Osteoblast (primary cell): ENCODE measurements around the gene LHFPL3. TPM values are rescaled to one million over a fixed set of nuclear protein-coding genes. Genes with fewer than 3 reads are reported as not detected.

Experiments used
- DNase-seq: peaks from one replicate; pipeline ENCODE4 v3.0.0; 2011; ENCODE audit warnings: low spot score, mixed read lengths; ENCODE audit not compliant: insufficient read length; ENCODE audit errors: missing footprints
- H2AFZ ChIP-seq: 2 replicates; pipeline ENCODE4 v1.6.0; 2011; ENCODE audit warnings: mild to moderate bottlenecking, low read length
- H3K27ac ChIP-seq: 2 replicates; pipeline ENCODE4 v1.5.1; 2011; ENCODE audit warnings: mild to moderate bottlenecking, low read depth, low read length, moderate library complexity
- H3K27me3 ChIP-seq: 2 replicates; pipeline ENCODE4 v1.6.0; 2012; ENCODE audit warnings: mild to moderate bottlenecking, control low read depth, inconsistent platforms, low read length, moderate library complexity; ENCODE audit not compliant: insufficient read depth
- H3K36me3 ChIP-seq: 2 replicates; pipeline ENCODE4 v1.5.1; 2011; ENCODE audit warnings: mild to moderate bottlenecking, low read length, control low read depth, moderate library complexity; ENCODE audit not compliant: insufficient read depth
- H3K4me1 ChIP-seq: 2 replicates; pipeline ENCODE4 v1.5.1; 2011; ENCODE audit warnings: mild to moderate bottlenecking, low read length, control low read depth, moderate library complexity; ENCODE audit not compliant: insufficient read depth
- H3K4me2 ChIP-seq: 2 replicates; pipeline ENCODE4 v1.6.0; 2011; ENCODE audit warnings: mild to moderate bottlenecking, low read length; ENCODE audit not compliant: insufficient read depth
- H3K4me3 ChIP-seq: fragments of 200-600 bp; sonication (generic); 3 replicates; pipeline ENCODE4 v1.5.1; 2012; ENCODE audit warnings: mild to moderate bottlenecking, low read length, inconsistent platforms; ENCODE audit not compliant: insufficient read depth
- H3K79me2 ChIP-seq: 2 replicates; pipeline ENCODE4 v1.6.0; 2012; ENCODE audit warnings: mild to moderate bottlenecking, low read length, control low read depth, inconsistent platforms; ENCODE audit not compliant: insufficient read depth
- H3K9me3 ChIP-seq: 2 replicates; pipeline ENCODE4 v1.5.1; 2011; ENCODE audit warnings: low read depth, low read length, control low read depth
- H4K20me1 ChIP-seq: 2 replicates; pipeline ENCODE4 v1.6.0; 2012; ENCODE audit warnings: mild to moderate bottlenecking, low read length, control low read depth; ENCODE audit not compliant: insufficient read depth
- total RNA-seq: library from RNA; depleted of rRNA; stranded (reverse); fragments of >200 nt; gene quantifications from 2 replicates; pipeline ENCODE4 v1.2.3, GENCODE V29; 2012
- TF ChIP-seq, protein P1 (sequence below): IDR thresholded peaks from 2 replicates; pipeline ENCODE4 v1.5.1; 2011; ENCODE audit warnings: mild to moderate bottlenecking, low read depth, low read length, moderate library complexity; ENCODE audit errors: extremely low read depth

Gene LHFPL3
- total RNA-seq, 1 donor, result not detected

DNA sequence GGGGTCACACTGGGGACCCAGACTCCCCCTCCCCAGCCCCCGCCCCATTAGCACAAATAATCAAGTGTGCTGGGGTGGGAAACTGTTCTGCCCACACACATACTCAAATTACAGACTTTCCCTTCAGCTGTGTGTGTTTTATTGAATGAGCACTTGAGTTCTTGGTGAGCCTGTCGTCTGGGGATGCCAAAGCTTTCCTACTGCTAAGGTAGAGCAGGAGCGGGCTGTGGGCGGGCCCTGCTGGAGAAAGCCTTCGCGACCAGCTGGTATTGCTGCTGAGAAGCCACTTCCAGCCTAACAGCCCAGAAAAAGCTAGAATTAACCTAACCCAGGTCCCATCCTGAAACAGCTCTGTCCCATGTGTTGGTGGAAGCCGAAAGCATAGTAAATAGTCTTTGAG, 598.7 kb downstream of the LHFPL3 start:
- H2AFZ ChIP-seq, result peak overlapping the region; percentile 1
- no peaks in the 10 kb centered on the region for H4K20me1 ChIP-seq
- H3K79me2 ChIP-seq, result no peaks in the 10 kb centered on the region
- H3K4me3 ChIP-seq, result no peak overlapping the region
- H3K4me2 ChIP-seq, result no peak overlapping the region
- H3K9me3 ChIP-seq, result no peaks in the 10 kb centered on the region
- TF ChIP-seq, protein P1, sequence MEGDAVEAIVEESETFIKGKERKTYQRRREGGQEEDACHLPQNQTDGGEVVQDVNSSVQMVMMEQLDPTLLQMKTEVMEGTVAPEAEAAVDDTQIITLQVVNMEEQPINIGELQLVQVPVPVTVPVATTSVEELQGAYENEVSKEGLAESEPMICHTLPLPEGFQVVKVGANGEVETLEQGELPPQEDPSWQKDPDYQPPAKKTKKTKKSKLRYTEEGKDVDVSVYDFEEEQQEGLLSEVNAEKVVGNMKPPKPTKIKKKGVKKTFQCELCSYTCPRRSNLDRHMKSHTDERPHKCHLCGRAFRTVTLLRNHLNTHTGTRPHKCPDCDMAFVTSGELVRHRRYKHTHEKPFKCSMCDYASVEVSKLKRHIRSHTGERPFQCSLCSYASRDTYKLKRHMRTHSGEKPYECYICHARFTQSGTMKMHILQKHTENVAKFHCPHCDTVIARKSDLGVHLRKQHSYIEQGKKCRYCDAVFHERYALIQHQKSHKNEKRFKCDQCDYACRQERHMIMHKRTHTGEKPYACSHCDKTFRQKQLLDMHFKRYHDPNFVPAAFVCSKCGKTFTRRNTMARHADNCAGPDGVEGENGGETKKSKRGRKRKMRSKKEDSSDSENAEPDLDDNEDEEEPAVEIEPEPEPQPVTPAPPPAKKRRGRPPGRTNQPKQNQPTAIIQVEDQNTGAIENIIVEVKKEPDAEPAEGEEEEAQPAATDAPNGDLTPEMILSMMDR, result no peak
- peaks cover 15% of the 10 kb centered on the region for H3K4me1 ChIP-seq
- DNase-seq, result no peak
- H3K36me3 ChIP-seq, result no peaks in the 10 kb centered on the region
- H3K27ac ChIP-seq, result no peak overlapping the region
- no peaks in the 10 kb centered on the region for H3K27me3 ChIP-seq

DNA sequence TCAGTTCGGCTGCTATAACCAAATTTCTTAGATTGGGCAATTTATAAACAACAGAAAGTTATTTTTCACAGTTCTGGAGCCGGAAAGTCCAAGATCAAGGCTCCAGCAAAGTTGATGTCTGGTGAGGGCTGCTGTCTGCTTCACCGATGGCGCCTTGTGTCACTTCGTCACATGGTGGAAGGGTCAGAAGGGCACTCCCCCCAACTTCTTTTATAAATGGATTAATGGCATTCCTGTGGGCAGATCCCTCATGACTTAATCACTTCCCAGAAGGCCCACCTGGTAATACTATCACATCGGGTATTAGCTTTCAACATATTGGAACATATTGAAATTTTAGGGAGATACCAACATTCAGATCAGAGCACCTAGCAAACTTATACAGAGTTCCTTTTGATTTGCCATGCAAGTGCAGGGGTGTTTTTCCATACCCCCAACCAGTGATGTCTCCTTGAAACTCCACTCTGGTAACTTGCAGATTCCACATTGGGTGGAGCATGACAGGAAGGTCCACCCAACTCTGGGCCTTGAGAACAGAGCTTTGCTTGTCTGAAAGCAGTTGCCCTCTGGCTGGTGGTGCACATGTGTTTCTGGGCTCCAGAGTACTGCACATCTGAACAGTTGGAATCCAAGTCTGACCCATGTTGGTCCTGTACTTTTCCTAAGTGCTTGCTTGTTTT, 600.5 kb downstream of the LHFPL3 start:
- TF ChIP-seq, protein P1, result no peak
- no peaks in the 10 kb centered on the region for H3K9me3 ChIP-seq
- no peak overlapping the region for H3K4me3 ChIP-seq
- no peaks in the 10 kb centered on the region for H3K27me3 ChIP-seq
- no peak overlapping the region for H2AFZ ChIP-seq
- H3K36me3 ChIP-seq, result no peaks in the 10 kb centered on the region
- H3K4me1 ChIP-seq, result no peaks in the 10 kb centered on the region
- H3K79me2 ChIP-seq, result no peaks in the 10 kb centered on the region
- H3K4me2 ChIP-seq, result no peak overlapping the region
- DNase-seq, result no peak
- H4K20me1 ChIP-seq, result no peaks in the 10 kb centered on the region
- no peak overlapping the region for H3K27ac ChIP-seq

GRCh38 chr7:104929921-104930320, 601.5 kb downstream of the LHFPL3 start:
- no peaks in the 10 kb centered on the region for H4K20me1 ChIP-seq
- H3K4me3 ChIP-seq, result no peak overlapping the region
- H2AFZ ChIP-seq, result no peak overlapping the region
- no peak for DNase-seq
- no peak overlapping the region for H3K27ac ChIP-seq
- H3K4me1 ChIP-seq, result no peaks in the 10 kb centered on the region
- H3K36me3 ChIP-seq, result no peaks in the 10 kb centered on the region
- TF ChIP-seq, protein P1, result no peak
- H3K79me2 ChIP-seq, result no peaks in the 10 kb centered on the region
- no peak overlapping the region for H3K4me2 ChIP-seq
- H3K27me3 ChIP-seq, result no peaks in the 10 kb centered on the region
- H3K9me3 ChIP-seq, result no peaks in the 10 kb centered on the region

DNA sequence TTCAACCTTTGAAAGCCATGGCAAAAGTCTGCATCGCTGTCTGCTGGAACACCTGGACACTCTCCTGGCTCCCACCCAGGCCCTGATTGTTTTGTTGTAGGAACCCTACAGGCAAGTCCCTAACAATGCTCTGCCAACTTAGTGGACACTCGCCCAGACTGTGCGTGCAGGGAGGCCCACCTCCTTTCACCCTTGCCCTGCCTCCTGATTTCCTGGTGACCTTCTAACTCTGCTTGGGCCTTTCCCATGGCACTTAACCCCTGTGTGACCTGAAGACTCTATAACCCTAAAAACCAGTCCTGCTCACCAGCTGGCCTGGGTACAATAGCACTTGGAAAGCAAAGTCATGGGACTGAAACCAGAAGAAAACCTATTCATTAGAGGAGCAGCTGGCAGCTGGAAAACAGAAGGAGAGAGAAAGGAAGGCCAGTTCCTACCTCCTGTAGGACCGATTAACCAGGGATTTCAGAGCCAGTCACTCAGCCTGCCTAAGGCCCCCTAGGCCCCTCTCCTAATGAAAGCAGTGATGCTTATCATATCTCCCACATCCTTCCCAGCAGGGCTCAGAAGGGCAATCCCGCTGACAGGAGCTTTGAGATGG, 602.9 kb downstream of the LHFPL3 start:
- Histone ChIP-seq H3K4me3 (no peak overlapping the region), H3K27me3 (no peaks in the 10 kb centered on the region), H3K27ac (no peak overlapping the region), H3K4me2 (no peak overlapping the region), H3K4me1 (no peaks in the 10 kb centered on the region), H3K79me2 (no peaks in the 10 kb centered on the region), H3K9me3 (no peaks in the 10 kb centered on the region), H2AFZ (no peak overlapping the region), H4K20me1 (no peaks in the 10 kb centered on the region), H3K36me3 (no peaks in the 10 kb centered on the region)
- DNase-seq, result no peak
- TF ChIP-seq, protein P1, result no peak
